GM12878 (cell line): ENCODE results near the gene ANAPC4. TPM values are rescaled to one million over a fixed set of nuclear protein-coding genes. Genes with fewer than 3 reads are reported as not detected.

Experiments
- ATAC-seq: fragments of 200-7000 bp; cut with Tn5 transposase; 3 replicates; pipeline ENCODE4 v1.9.1; 2020; ENCODE audit warnings: mild to moderate bottlenecking, moderate library complexity
- BruUV-seq: library from RNA; stranded (reverse); fragments of 400-500 nt; replicated peaks from 2 replicates; lab custom pipeline; 2021; lab: Mats Ljungman, UMichigan
- CTCF ChIA-PET: fragments of 300-600 bp; sonication (Branson Sonifier 250); formaldehyde crosslinking; extraction: SDS; loops from one replicate; lab custom pipeline; 2021; ENCODE audit warnings: inconsistent platforms; lab: Yijun Ruan, JAX
- POLR2A ChIA-PET: fragments of 350-600 bp; formaldehyde crosslinking; extraction: SDS; loops from one replicate; lab custom pipeline; 2021; ENCODE audit warnings: inconsistent platforms; lab: Charles Lee
- RAD21 ChIA-PET: fragments of 300-600 bp; sonication (Branson Sonifier 250); formaldehyde crosslinking; loops from one replicate; lab custom pipeline; 2023; ENCODE audit warnings: antibody characterized with exemption; ENCODE audit not compliant: unreplicated experiment; lab: Charles Lee
- SMC1A ChIA-PET: fragments of 300-600 bp; sonication (Branson Sonifier 250); formaldehyde crosslinking; loops from one replicate; lab custom pipeline; 2023; ENCODE audit not compliant: unreplicated experiment, uncharacterized antibody; lab: Charles Lee
- DNase-seq: peaks from one replicate; pipeline ENCODE4 v3.0.0-alpha.2; 2011; ENCODE audit warnings: low read depth, low spot score
- FAIRE-seq: peaks from 3 replicates; lab custom pipeline; 2011; peaks lifted over from hg19 to GRCh38; lab: Jason Lieb, UNC
- H2AFZ ChIP-seq: 2 replicates; pipeline ENCODE4 v1.6.0; 2011; ENCODE audit warnings: low read depth, low read length, control low read depth; ENCODE audit not compliant: control insufficient read depth
- H3K27ac ChIP-seq: 2 replicates; pipeline ENCODE4 v1.5.1; 2011; ENCODE audit warnings: control low read depth; ENCODE audit not compliant: control insufficient read depth, insufficient read depth
- H3K27me3 ChIP-seq, 2 experiments: replicated peaks in 1 of 2; 2 replicates each; pipeline versions ENCODE4 v1.6.0 to v1.6.1; 2011; ENCODE audit warnings: low read length in 1 of 2; ENCODE audit not compliant: control insufficient read depth in 2 of 2, insufficient read depth in 2 of 2
- H3K36me3 ChIP-seq, 2 experiments: 2 replicates each; pipeline ENCODE4 v1.5.1; 2011; ENCODE audit warnings: low read length in 1 of 2; ENCODE audit not compliant: control insufficient read depth in 2 of 2, insufficient read depth in 2 of 2
- H3K4me1 ChIP-seq: 2 replicates; pipeline ENCODE4 v1.6.1; 2011; ENCODE audit warnings: mild to moderate bottlenecking, low read length, moderate library complexity, mixed read lengths; ENCODE audit not compliant: control insufficient read depth, insufficient read depth
- H3K4me2 ChIP-seq: 2 replicates; pipeline ENCODE4 v1.6.0; 2011; ENCODE audit warnings: control low read depth; ENCODE audit not compliant: control insufficient read depth, insufficient read depth
- H3K4me3 ChIP-seq: fragments of 200-600 bp; sonication (generic); 2 replicates; pipeline ENCODE4 v1.5.1; 2016
- H3K79me2 ChIP-seq: 2 replicates; pipeline ENCODE4 v1.6.0; 2011; ENCODE audit warnings: low read length; ENCODE audit not compliant: control insufficient read depth, insufficient read depth
- H3K9ac ChIP-seq: 2 replicates; pipeline ENCODE4 v1.8.0; 2011; ENCODE audit warnings: low read length, control low read depth, mixed read lengths; ENCODE audit not compliant: control insufficient read depth, insufficient read depth
- H3K9me3 ChIP-seq: replicated peaks from 3 replicates; pipeline ENCODE4 v1.5.1; 2011; ENCODE audit warnings: mild to moderate bottlenecking, low read length; ENCODE audit not compliant: control insufficient read depth, insufficient read depth
- H4K20me1 ChIP-seq: 2 replicates; pipeline ENCODE4 v1.6.0; 2011; ENCODE audit not compliant: control insufficient read depth, insufficient read depth
- CHD1 ChIP-seq: IDR thresholded peaks from 2 replicates; pipeline ENCODE4 v1.6.1; 2012; ENCODE audit warnings: low read depth, low read length, improper control_type of control experiment
- MEF2B ChIP-seq: fragments of 450-650 bp; IDR thresholded peaks from 2 replicates; pipeline ENCODE4 v1.6.1; 2018; ENCODE audit warnings: mild to moderate bottlenecking, moderate library complexity; ENCODE audit not compliant: partially characterized antibody, poor library complexity, severe bottlenecking
- NKRF ChIP-seq: fragments of 450-650 bp; conservative IDR thresholded peaks from 2 replicates; pipeline ENCODE4 v1.6.1; 2017; ENCODE audit warnings: mild to moderate bottlenecking, moderate library complexity
- SKIL ChIP-seq: fragments of 450-650 bp; IDR thresholded peaks from 2 replicates; pipeline ENCODE4 v1.6.1; 2017; ENCODE audit warnings: mild to moderate bottlenecking, low read depth, inconsistent platforms; ENCODE audit not compliant: poor library complexity, severe bottlenecking
- TAF1 ChIP-seq: IDR thresholded peaks from 2 replicates; pipeline ENCODE4 v1.6.1; 2011; ENCODE audit warnings: mild to moderate bottlenecking, low read depth, low read length, borderline replicate concordance
- ZNF274 ChIP-seq: IDR thresholded peaks from one replicate; pipeline ENCODE4 v1.8.0; 2011; ENCODE audit not compliant: insufficient read length, insufficient read depth
- WGBS: methylation state at CpG from one replicate; pipeline ENCODE4 v1.1.6; 2016; ENCODE audit warnings: low lambda C conversion rate; ENCODE audit not compliant: insufficient replicate concordance, insufficient coverage; ENCODE audit errors: missing lambda C conversion rate; 5-methylcytosine and 5-hydroxymethylcytosine counted together
- in situ Hi-C: fragments of 300-500 bp; cut with MboI; formaldehyde crosslinking; loops from 9 replicates; pipeline ENCODE4 v1.14.3; 2018; ENCODE audit warnings: mixed read lengths
- intact Hi-C: fragments of 100-400 bp; cut with micrococcal nuclease; formaldehyde crosslinking; loops from one replicate; pipeline ENCODE4 v1.14.2; 2022; ENCODE audit not compliant: unreplicated experiment
- polyA plus RNA-seq, 11 experiments: library from polyadenylated mRNA; depleted of rRNA in 4 of 11; unstranded in 6 of 11; stranded (reverse) in 5 of 11; fragments of >200 nt; fragmentation: Nextera tagmentation in 4 of 11; fragmentation: Illumina TruSeq in 1 of 11; extraction: Ambion mirVana in 4 of 11; extraction: Trizol in 1 of 11; gene quantifications; 1 replicate in 1 of 11; 2 replicates in 10 of 11; pipeline versions ENCODE4 v1.2.1 to v1.2.3, GENCODE V29; 2011 to 2016; ENCODE audit warnings: inconsistent platforms in 2 of 11, missing spikeins in 2 of 11, low read depth in 1 of 11
- total RNA-seq, 4 experiments: library from RNA; depleted of rRNA in 3 of 4; stranded (reverse); fragments of >200 nt in 3 of 4; fragmentation: Illumina TruSeq in 1 of 4; extraction: Trizol in 1 of 4; gene quantifications; 2 replicates each; pipeline versions ENCODE4 v1.2.1 to v1.2.3, GENCODE V29; 2013 to 2021

The ANAPC4 gene
- total and polyA plus RNA-seq, 10 of the 15 experiments (the other 5 are each of a cell fraction or from before 2014, with no cell fraction given): 16.3 to 50.2 (median 29.9) TPM

GRCh38 chr4:25347971-25348370, 29.1 kb upstream of the ANAPC4 start:
- ATAC-seq (no peak), FAIRE-seq (no peak), DNase-seq (no peak)
- Histone ChIP-seq H3K4me3 (no peak overlapping the region), H3K4me2 (no peak overlapping the region), H3K79me2 (no peaks in the 10 kb centered on the region), H4K20me1 (no peaks in the 10 kb centered on the region), H3K27me3 (no peaks in the 10 kb centered on the region), H3K4me1 (no peaks in the 10 kb centered on the region), H2AFZ (no peak overlapping the region), H3K36me3 (no peaks in the 10 kb centered on the region; a peak in 1 of 4 replicates), H3K27ac (no peak overlapping the region), H3K9ac (no peak overlapping the region), H3K9me3 (no peaks in the 10 kb centered on the region)
- POLR2A ChIA-PET: no interaction called here
- TF ChIP-seq MEF2B (no peak), CHD1 (no peak), SKIL (no peak), ZNF274 (no peak), NKRF (no peak), TAF1 (no peak)
- intact Hi-C loops (no loop called here), in situ Hi-C loops (no loop called here)
- SMC1A ChIA-PET: interaction anchor here (1.8 kb wide), 1 partner anchor 18 kb away, joined by 5 read pairs; no protein-coding TSS in a partner anchor
- no TSS peak for BruUV-seq
- CTCF ChIA-PET: no interaction called here
- 100% methylated on average over 2 of the region's 2 CpGs for WGBS
- RAD21 ChIA-PET: interaction anchor here (2.1 kb wide), 1 partner anchor 36 kb away, joined by 7 read pairs; the partner anchor contains the start of gene ZCCHC4
